Bone marrow (tissue), 2 donors: ENCODE data around the gene TMEM119.

Experiments
- DNase-seq, 2 donors: peaks; one replicate each; lab custom pipeline; 2025; lab: John Stamatoyannopoulos, UW

TMEM119 gene, protein sequence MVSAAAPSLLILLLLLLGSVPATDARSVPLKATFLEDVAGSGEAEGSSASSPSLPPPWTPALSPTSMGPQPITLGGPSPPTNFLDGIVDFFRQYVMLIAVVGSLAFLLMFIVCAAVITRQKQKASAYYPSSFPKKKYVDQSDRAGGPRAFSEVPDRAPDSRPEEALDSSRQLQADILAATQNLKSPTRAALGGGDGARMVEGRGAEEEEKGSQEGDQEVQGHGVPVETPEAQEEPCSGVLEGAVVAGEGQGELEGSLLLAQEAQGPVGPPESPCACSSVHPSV

GRCh38 chr12:108597559-108598471, at the start of gene TMEM119:
Gene TMEM119, minus strand, starts transcription at chr12:108598084. Its CDS starts 5,701 bp downstream, at chr12:108592383.
- DNase-seq, result no peak

DNA sequence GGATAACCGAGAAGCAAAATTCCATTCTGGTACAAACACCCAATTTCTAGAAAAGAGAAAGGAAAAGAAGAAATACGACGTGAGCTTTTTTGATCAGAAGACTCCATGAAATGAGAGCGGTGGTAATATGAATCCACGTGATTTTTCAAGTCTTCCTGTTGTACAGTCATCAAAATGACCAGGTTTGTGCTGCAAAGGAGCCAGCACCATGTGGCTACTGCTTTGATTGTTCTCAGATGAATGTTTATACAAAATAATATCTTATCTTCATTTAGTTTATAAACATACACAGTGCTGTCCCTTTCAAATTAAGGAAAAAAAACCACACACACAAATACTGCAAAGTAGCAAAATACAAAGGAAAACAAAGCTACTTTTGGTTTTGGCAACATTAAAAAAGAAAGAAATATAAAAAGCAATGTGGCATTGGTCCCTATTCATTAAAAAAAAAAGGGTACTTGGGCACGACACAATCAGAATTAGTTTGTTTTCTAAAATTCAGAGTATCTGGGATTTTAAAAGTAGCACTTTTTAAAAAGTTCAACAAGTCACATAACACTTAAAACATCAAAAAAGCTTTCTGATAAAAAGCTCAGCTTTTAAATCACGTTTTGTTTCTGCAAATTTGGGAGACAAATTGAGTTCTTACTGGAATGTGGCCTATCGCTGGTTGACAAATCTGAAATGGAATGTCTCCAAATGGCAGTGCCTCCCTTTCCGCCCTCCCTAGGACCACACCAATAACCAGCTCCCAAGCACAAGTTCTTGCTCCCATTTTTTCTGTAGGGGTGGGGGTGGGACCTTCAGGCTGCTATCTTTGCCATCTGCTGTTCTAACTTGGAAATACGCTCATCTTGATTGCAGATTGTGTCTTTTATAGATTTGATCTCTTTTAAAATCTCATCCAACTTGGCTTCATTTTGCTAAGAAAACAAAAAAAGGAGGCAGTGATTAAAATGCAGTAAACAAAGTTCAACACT, 49.0 kb upstream of the TMEM119 start:
- no peak for DNase-seq

DNA sequence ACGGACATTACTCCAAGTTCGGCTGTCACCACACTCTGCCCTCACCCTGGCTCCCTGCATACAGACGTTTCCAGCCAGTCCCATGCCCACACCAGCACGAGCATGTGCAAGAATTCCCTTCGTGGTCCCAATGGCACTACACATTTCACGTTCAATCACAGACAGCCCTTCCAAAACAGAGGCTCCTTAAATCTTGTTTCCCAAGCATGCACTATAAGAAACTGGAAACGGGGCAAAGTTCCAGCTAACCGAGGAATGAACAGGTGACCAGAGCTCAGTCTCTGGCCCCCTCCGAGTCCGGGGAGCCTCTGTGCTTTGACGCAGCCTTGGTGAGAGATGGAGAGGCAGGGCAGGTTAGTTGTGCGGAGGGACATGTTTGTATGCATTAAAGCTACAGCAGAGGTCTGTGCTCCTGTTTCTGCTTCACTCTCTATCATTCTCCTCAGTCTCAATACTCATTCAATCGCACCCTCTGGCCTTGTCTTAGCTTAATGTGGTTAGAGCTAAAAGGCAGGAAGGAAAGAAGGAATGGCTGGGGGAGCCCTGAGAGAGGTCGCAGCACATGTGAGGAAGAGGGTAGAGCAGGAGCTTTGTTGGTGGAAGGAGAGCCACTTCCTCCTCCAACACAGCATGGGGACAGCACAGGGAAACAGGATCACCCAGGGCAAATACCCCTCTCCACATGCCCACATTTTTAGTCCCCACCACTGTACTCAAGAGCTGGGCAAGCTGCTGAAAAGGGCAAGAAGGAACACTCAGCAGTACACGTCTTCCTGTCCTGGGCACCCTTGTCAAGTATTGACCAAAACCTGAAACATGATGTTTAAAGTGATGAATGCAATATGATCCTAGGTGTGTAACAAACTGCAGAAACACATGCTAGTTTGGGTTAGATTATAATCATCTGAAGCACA, 48.1 kb upstream of the TMEM119 start:
- no peak for DNase-seq

DNA sequence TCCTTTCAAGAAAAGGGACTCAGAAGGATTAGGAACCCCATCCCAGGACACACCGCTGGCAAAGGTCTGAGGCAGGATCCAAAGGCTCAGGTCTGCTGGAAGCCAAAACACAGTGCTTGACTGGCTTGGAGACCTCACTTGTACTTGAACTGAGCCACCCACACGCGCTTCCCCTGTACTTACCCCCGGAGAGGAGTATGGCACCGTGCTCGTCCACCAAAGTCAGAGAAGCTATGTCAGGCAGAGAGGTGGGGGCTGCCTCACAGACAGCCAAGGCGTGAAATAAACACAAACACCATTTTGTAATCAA, 46.9 kb upstream of the TMEM119 start:
- no peak for DNase-seq

- no peak for DNase-seq
Measured at GRCh38 chr12:108643941-108644810, 46.3 kb upstream of the TMEM119 start.

DNA sequence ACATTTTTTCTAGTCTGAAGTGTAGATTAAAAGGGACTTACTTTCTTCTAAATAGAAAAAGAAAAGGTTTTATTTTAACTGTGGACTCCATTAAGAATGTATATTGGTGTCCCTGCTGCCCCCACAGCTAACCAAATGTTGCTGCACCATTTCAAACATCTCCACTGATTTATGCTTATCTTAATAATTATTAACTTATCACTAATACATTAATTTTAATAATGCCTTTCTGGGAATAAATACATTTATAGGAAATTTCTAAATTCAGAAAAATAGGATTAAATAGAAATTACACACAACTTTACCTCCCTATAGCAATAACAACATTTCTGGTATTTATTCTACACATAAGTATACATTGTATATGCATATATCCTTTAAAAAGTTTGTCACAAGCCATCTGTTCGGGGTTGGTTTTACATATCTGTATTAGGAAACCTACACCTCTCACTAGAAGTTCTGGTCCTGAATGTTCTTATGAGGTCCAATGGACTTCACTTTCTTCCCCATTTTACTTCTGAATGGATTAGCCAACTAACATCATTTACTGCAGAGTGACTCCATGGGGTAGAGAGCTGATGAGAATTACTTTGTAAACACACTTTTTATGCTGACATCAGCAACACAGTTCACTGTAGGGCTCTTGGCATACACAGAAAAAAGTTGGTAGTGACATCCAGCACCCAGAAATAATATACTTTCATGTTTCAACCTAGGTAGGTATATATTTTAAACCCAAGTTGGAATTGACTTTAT, 45.2 kb upstream of the TMEM119 start:
- DNase-seq, result no peak

- DNase-seq, result no peak
Measured at GRCh38 chr12:108642269-108642870, 44.5 kb upstream of the TMEM119 start.

DNA sequence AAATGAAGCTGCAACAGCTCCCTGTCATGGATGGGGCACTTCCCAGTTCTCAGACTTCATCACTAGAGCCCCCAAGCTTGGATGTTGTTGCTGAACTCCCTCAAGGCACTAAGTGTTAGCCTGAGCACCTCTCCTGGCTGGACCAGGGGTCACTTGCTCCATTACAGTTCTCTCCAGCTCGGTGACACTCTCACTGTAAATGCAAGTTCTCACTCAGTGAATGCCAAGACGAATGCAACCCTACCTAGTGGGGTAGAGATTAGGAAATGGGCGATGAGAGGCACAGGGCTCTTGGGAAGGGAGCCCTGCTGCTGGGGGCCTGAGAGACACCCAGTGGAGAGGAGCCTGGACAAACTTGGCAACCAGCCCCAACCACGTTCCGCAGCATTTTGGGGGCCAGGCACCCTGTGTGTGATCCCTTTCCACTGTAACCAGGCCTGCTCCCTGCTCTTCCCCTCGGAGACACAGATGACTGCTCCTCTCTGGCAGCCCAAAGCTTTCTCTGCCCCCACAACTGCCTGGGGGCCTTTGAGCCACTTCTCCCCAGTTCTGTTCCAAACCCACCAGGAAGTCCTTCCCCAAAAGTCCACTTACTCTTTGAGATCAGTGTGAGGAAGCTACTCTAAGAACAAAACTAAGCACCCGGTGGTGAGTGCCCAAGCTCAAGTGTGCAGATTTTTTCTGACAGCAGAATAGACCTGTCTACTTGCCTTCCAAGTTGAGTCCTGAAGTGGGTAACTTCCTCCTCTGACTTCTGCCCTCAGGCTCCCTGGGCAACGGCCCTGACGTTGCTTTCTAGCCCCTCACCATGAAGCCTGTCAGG, 43.8 kb upstream of the TMEM119 start:
- no peak for DNase-seq

DNA sequence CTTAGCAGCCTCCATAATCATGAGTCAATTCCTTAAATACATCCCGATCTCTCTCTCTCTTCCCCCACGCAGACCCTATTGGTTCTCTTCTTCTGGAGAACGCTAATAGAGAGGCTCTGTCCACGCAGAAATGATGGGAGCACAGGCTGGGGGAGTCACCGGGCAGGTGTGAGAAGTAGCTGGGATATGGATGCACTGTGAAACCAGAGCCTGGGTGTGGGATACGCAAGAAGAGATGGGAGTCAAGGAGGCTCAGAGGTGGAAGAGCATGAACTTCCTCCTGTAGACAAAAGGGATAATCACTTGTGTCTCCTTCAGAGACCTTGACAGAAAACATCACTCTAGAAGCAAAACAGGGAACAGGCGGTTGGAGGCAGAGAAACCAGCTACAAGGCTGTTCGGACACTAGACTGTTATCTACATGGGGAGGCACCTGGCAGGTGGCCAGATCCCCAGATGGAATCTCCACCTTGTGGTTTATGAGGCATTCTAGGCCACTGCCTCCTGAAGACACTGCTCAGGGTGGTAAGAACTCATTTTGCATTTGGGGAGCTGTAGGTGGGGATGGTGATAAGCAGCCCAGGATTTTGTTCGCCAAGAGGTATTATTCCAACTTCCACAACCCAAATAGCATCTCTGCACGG, 43.0 kb upstream of the TMEM119 start:
- no peak for DNase-seq

DNA sequence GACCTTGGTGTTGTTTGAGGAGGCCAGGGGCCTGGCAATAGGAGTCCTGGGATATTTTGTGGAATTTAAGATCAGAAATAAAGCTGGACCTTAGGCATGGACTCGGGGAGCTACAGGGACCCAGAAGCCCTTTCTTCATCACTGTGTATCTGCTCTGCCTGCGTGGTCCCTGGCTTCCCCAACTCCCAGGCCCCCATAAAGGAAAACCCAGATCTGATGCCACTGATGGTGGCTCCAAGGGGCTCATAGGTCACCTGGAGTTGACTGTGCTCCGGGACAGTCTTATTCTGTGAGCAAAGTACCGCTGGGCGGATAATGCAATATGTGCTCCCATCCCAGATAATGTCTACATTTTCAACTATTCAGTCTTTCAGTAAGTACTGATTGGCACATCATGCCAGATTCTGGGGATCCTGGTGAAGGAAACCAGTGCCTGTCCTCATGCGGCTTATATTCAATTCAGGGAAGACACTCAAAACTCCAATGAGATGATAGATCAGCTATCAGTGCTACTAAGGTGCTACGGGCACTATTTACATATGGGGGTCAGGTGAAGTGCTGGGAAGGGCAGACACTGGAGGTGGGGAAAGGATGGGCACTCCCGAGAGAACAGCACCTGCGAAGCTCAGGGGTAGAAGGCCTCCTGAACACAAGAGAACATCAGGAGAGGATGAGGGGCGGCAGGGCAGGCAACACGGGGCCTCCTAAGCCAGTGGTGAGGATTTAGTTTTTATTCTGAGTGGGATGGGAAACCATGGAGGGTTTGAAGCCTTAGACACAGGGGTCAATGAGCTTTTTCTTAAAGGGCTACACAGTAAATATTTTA, 41.3 kb upstream of the TMEM119 start:
- DNase-seq, result no peak

DNA sequence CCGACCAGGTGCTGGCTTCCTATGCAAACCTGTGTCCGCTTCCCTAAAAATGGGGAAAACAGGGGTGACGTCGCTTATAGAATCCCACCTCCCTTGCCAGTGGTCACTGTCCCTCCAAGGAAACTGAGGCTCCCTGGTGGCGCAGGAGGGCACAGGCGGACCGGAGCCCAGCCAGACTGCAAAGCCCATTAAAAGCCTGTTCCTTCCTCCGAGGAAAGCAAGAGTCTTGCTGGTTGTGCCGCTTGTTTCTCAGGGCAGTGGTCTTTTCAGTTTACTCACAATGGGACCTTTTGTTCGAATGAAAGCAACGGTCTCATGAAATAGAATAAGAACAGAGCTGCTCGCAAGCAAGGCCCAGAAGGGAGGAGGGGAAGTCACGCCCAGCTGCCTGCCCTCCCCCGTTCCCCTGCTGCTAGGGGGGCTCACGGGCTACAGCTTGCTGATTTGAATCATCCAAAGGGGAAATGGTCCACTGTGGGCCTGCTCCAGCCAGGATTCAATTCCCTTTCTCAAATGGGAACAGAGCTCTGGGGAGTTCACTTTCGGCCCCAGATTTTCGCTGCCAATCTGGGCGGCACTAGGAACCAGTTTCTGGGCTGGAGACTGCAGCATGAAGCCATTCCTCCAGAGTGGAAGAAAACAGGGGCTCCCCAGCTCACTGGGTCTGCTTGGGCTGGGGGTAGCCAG, 40.4 kb upstream of the TMEM119 start:
- no peak for DNase-seq

GRCh38 chr12:108637222-108637971, 39.5 kb upstream of the TMEM119 start:
- DNase-seq, result no peak

GRCh38 chr12:108635997-108636808, 38.3 kb upstream of the TMEM119 start:
- DNase-seq, result no peak

DNA sequence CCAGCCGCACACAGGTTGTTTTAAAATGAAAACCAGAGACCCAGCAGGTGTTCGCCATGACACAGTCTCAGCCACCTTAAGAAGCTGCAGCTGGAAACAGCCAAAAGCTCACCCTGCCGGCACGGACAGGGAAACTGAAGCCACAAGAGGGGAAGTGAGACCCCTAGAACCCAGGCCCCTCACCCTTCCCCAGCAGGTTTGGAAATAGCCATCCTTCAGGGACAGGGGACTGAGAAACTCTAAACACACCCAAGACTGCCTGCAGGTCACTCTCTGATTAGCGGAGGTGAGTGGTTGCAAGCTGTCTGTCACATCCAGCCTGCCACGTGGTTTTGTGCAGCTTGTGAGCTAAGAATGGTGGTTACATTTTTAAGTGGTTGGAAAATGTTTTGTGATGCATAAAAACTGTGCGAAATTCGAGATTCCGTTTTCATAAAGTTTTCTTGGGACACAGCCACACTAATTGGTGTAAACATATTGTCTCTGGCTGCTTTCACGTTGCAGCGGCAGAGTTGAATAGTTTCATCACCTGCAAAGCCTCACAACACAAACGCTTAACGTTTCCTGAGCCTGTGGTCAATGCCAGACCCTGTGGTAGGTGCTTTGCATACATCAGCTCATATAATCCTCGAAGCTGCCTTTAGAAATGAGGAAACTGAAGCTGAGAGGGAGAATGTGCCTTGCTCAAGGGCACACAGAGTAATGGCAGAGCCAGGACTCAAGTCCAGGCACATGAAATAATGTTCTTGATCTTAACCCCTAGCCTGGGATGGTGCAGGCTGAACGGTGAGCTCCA, 37.5 kb upstream of the TMEM119 start:
- DNase-seq, result peak in 1 of 2 donors; percentile 35
